Uterus (tissue), 4 donors: Measurements from ENCODE around the gene RPS6KA6. TPM values are rescaled to one million over a fixed set of nuclear protein-coding genes. Genes with fewer than 3 reads are reported as not detected.

Source experiments
- DNase-seq, 2 donors: peaks; one replicate each; pipeline ENCODE4 v3.0.0-alpha.2; 2019 to 2020
- H3K27ac ChIP-seq, 2 donors: fragments of 200-600 bp; sonication (generic); 1 replicate in 1 of 2; 2 replicates in 1 of 2; pipeline ENCODE4 v1.5.1; 2016 to 2018
- H3K27me3 ChIP-seq, 2 donors: fragments of 200-600 bp; sonication (generic); one replicate each; pipeline ENCODE4 v1.5.1; 2018 to 2019; ENCODE audit warnings: control low read depth in 1 of 2
- H3K36me3 ChIP-seq, 2 donors: fragments of 200-600 bp; sonication (generic); one replicate each; pipeline ENCODE4 v1.5.1; 2019; ENCODE audit warnings: control low read depth in 1 of 2
- H3K4me1 ChIP-seq, 2 donors: fragments of 200-600 bp; sonication (generic); one replicate each; pipeline ENCODE4 v1.5.1; 2018 to 2019; ENCODE audit warnings: control low read depth in 1 of 2
- H3K4me3 ChIP-seq, 2 donors: fragments of 200-600 bp; sonication (generic); 1 replicate in 1 of 2; 2 replicates in 1 of 2; pipeline ENCODE4 v1.5.1; 2018 to 2019; ENCODE audit warnings: mild to moderate bottlenecking in 1 of 2
- H3K9me3 ChIP-seq, 2 donors: fragments of 200-600 bp; sonication (generic); one replicate each; pipeline ENCODE4 v1.5.1; 2019; ENCODE audit warnings: control low read depth in 1 of 2
- POLR2A ChIP-seq, 2 donors: fragments of 450-650 bp; IDR thresholded peaks; one replicate each; pipeline ENCODE4 v1.6.1; 2016; ENCODE audit warnings: antibody characterized with exemption in 2 of 2, mild to moderate bottlenecking in 1 of 2, moderate library complexity in 1 of 2
- intact Hi-C: fragments of 100-400 bp; cut with DNase I; formaldehyde crosslinking; loops from one replicate; pipeline ENCODE4 v1.15.1; 2023; ENCODE audit warnings: low total_unique reads
- total RNA-seq, 4 donors: library from RNA; depleted of rRNA in 3 of 4; stranded (reverse); fragments of >200 nt in 3 of 4; gene quantifications; one replicate each; pipeline versions ENCODE4 v1.1.0 to v1.2.4, GENCODE V29; 2014 to 2023
- TF ChIP-seq, protein P1 (sequence below), 4 experiments: fragments of 200-600 bp in 2 of 4; fragments of 450-650 bp in 2 of 4; sonication (generic) in 2 of 4; IDR thresholded peaks; one replicate each; pipeline ENCODE4 v1.5.1; 2016 to 2019; ENCODE audit warnings: antibody characterized with exemption in 4 of 4, mild to moderate bottlenecking in 2 of 4, moderate library complexity in 1 of 4
- donor health status: DM: yes; HTN: yes; CAD: no.

The RPS6KA6 gene
- total RNA-seq, 4 donors from 2014 or later = 1.5 to 13.1 (median 8.4) TPM

DNA sequence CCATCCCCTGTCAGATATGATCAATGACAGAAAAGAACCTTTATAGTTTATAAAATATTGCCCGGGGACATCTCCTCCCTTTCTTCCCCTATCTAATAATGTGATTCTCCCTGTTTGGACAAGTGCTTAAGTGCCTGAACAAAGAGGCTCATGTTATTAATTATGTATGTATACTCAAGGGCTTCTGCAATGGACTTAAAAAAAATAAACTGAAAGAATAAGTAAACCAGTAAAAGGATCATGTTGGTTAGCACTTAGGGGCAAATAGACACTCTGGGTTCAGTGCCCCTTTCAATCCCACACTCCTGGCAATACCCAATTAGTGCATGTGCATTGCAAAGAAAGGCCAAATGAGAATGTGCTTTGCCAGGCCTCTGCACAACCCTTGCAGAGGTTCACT is 30.7 kb upstream of the RPS6KA6 start:
- DNase-seq = no peak
- no peaks in the 10 kb centered on the region for H3K9me3 ChIP-seq
- H3K27me3 ChIP-seq = no peaks in the 10 kb centered on the region
- TF ChIP-seq, protein P1, sequence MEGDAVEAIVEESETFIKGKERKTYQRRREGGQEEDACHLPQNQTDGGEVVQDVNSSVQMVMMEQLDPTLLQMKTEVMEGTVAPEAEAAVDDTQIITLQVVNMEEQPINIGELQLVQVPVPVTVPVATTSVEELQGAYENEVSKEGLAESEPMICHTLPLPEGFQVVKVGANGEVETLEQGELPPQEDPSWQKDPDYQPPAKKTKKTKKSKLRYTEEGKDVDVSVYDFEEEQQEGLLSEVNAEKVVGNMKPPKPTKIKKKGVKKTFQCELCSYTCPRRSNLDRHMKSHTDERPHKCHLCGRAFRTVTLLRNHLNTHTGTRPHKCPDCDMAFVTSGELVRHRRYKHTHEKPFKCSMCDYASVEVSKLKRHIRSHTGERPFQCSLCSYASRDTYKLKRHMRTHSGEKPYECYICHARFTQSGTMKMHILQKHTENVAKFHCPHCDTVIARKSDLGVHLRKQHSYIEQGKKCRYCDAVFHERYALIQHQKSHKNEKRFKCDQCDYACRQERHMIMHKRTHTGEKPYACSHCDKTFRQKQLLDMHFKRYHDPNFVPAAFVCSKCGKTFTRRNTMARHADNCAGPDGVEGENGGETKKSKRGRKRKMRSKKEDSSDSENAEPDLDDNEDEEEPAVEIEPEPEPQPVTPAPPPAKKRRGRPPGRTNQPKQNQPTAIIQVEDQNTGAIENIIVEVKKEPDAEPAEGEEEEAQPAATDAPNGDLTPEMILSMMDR (IDR thresholded peaks at IDR 0.05) = no peak
- no peak for TF ChIP-seq POLR2A (IDR thresholded peaks at IDR 0.05)
- H3K4me1 ChIP-seq = no peaks in the 10 kb centered on the region
- H3K36me3 ChIP-seq = no peaks in the 10 kb centered on the region
- intact Hi-C loops = no loop called here
- H3K4me3 ChIP-seq = no peak overlapping the region
- no peak overlapping the region for H3K27ac ChIP-seq

DNA sequence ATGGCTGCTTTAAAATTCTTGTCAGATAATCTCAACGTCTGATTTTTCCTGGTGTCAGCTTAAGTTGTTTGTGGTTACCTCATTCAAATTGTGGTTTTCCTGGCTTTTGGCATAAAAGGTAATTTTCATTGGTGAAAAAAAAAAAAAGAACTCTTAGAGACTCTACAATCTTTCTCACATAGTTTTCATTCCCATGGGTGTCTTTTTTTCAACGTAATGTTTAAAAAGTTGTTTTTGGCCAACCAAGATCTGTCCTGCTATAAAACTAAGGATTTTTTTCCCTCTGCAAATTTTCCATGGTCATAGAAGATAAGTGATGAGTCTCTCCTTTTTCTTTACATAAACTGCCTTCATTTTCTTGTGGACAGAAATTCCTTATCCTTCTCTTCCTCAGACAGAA is 28.9 kb upstream of the RPS6KA6 start:
- Histone ChIP-seq H3K27ac (no peak overlapping the region), H3K4me3 (no peak overlapping the region), H3K27me3 (no peaks in the 10 kb centered on the region), H3K9me3 (no peaks in the 10 kb centered on the region), H3K36me3 (no peaks in the 10 kb centered on the region), H3K4me1 (no peaks in the 10 kb centered on the region)
- DNase-seq = no peak
- TF ChIP-seq, protein P1 (IDR thresholded peaks at IDR 0.05) = no peak
- no peak for TF ChIP-seq POLR2A (IDR thresholded peaks at IDR 0.05)
- intact Hi-C loops = no loop called here

DNA sequence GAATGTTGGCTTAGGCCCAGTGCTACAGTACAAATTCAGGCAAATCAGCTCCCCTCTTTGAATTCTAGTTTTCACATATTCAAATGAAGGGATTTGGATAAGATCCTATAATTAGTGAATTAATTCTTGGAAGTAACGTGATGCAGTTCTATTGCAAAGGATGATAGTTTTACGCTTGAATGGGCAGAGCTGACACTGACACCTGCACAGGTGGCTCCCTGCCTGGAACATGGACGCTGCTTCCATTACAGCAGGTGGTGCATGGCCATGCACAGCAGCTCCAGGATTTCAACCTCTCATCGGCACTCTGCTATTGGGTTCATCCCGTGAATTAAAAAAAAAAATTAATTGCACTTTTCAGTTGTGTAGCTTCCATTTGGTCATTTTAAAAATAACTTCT is 28.4 kb upstream of the RPS6KA6 start:
- no peak overlapping the region for H3K4me3 ChIP-seq
- no peak for TF ChIP-seq POLR2A (IDR thresholded peaks at IDR 0.05)
- TF ChIP-seq, protein P1 (IDR thresholded peaks at IDR 0.05) = no peak
- H3K27me3 ChIP-seq = no peaks in the 10 kb centered on the region
- no peak for DNase-seq
- H3K4me1 ChIP-seq = no peaks in the 10 kb centered on the region
- H3K9me3 ChIP-seq = no peaks in the 10 kb centered on the region
- intact Hi-C loops = no loop called here
- no peak overlapping the region for H3K27ac ChIP-seq
- no peaks in the 10 kb centered on the region for H3K36me3 ChIP-seq

DNA sequence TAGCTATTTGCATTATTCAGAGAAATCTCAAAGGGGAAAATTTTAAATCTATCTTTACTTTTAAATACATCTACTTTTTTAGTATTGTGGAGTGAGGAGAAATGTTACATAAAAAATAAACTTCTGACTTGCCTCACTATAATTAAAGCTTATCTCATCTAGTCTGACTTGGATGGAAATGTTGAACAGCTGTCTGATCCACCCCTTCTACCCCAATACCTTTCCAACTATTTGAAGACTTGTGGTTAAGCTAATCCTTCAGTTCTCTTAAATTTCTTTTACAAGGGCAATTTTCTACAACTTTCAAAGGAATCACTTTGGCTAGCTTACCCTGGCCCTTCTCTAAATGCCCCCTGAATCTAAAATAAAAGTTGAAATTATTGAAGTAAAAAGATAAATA is 17.3 kb upstream of the RPS6KA6 start:
- DNase-seq = no peak
- Histone ChIP-seq H3K4me1 (no peaks in the 10 kb centered on the region), H3K36me3 (no peaks in the 10 kb centered on the region), H3K27ac (no peak overlapping the region), H3K4me3 (no peak overlapping the region), H3K27me3 (peaks cover 0 to 13% of the 10 kb centered on the region in 2 donors), H3K9me3 (no peaks in the 10 kb centered on the region)
- intact Hi-C loops = no loop called here
- TF ChIP-seq, protein P1 (IDR thresholded peaks at IDR 0.05) = no peak
- TF ChIP-seq POLR2A (IDR thresholded peaks at IDR 0.05) = no peak

DNA sequence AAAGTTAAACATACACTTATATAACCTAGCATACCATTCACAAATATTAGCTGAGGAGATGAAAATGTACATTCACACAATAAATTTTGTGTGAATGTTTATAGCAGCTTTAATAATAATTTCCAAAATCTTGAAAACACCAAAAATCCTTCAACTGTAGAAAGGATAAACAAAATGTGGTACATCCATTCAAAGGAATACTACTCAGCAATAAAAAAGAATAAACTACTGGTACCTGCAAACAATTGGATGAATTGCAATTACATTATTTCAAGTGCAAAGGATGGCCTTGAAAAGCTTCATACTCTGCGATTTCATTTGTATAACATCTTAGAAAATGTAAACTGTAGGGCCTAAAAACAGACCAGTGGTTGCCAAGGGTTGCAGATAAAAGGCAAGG is 11.7 kb upstream of the RPS6KA6 start:
- DNase-seq = no peak
- intact Hi-C loops = no loop called here
- H3K27ac ChIP-seq = no peak overlapping the region
- H3K4me1 ChIP-seq = no peaks in the 10 kb centered on the region
- H3K4me3 ChIP-seq = no peak overlapping the region
- no peaks in the 10 kb centered on the region for H3K36me3 ChIP-seq
- no peak for TF ChIP-seq POLR2A (IDR thresholded peaks at IDR 0.05)
- TF ChIP-seq, protein P1 (IDR thresholded peaks at IDR 0.05) = no peak
- H3K27me3 ChIP-seq = peaks cover 0 to 18% of the 10 kb centered on the region in 2 donors
- H3K9me3 ChIP-seq = no peaks in the 10 kb centered on the region
